GM12875 (cell line): ENCODE measurements around the gene CACNA2D3.

Experiments used
- H3K4me3 ChIP-seq: one replicate; pipeline ENCODE4 v1.5.1; 2011; ENCODE audit warnings: low read depth, low read length, control low read depth
- CTCF ChIP-seq: IDR thresholded peaks from 2 replicates; pipeline ENCODE4 v1.5.1; 2011; ENCODE audit warnings: low read depth, mild to moderate bottlenecking, control low read depth, inconsistent platforms, low read length, moderate library complexity, borderline replicate concordance; ENCODE audit not compliant: insufficient read depth

The CACNA2D3 gene

DNA sequence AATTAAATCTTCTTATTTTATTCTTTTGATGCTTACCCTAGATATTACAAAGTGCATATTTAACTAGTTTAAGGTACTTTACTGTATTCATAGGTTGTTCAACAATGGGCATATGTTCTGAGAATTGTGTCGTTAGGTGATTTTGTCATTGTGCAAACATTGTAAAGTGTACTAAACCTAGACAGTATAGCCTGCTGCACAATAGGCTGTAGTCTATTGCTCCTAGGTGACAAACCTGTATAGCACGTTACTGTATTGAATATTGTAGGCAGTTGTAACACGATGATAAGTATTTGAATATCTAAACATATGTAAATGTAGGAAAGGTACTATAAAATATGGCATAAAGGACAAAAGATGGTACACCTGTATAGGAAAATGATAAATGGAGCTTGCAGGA, 100.7 kb downstream of the CACNA2D3 start:
- TF ChIP-seq CTCF, result no peak
- no peak overlapping the region for H3K4me3 ChIP-seq

- H3K4me3 ChIP-seq, result no peak overlapping the region
- no peak for TF ChIP-seq CTCF
Observed at GRCh38 chr3:54225841-54226528, 103.6 kb downstream of the CACNA2D3 start.

- no peak overlapping the region for H3K4me3 ChIP-seq
- no peak for TF ChIP-seq CTCF
Observed at GRCh38 chr3:54228806-54229205, 106.5 kb downstream of the CACNA2D3 start.

DNA sequence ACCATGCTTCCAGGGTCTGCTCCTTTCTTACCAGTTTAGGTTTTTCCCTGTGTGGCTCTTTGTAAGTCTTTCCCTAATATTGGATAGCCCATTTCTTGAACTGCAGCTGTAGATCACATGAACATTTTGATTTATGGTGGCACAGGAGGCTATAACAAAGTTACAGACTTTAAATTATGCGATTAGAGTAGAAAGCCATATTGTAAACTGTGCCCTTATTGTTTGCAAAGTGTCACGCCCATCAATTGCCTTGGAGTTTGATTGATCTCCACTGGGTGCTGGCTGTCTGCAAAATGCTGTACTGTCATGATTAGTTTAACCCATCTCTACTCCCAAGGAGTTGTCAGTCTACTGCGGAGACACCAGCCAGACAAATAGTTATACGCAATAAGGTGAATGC, 110.3 kb downstream of the CACNA2D3 start:
- no peak for TF ChIP-seq CTCF
- no peak overlapping the region for H3K4me3 ChIP-seq

DNA sequence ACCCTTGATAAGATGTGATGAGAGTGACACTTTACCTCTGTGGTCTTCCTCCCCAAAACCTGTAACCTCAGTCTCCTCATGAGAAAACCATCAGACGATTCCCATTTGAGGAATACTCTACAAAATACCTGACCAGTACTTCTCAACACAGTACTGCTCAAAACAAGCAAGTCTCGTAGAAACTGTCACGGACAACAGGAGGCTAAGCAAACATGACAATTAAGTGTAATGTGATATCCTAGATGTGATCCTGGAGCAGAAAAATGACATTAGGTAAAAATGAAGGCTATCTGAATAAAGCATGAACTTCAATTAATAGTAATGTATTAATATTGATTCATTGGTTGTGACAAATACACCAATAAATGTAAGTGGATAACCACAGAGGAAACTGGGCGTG, 113.6 kb downstream of the CACNA2D3 start:
- no peak for TF ChIP-seq CTCF

GRCh38 chr3:54237109-54237508, 114.8 kb downstream of the CACNA2D3 start:
- H3K4me3 ChIP-seq, result no peak overlapping the region
- TF ChIP-seq CTCF, result no peak

More for the DNA sequence above, 113.6 kb downstream of the CACNA2D3 start:
- H3K4me3 ChIP-seq, result no peak overlapping the region

DNA sequence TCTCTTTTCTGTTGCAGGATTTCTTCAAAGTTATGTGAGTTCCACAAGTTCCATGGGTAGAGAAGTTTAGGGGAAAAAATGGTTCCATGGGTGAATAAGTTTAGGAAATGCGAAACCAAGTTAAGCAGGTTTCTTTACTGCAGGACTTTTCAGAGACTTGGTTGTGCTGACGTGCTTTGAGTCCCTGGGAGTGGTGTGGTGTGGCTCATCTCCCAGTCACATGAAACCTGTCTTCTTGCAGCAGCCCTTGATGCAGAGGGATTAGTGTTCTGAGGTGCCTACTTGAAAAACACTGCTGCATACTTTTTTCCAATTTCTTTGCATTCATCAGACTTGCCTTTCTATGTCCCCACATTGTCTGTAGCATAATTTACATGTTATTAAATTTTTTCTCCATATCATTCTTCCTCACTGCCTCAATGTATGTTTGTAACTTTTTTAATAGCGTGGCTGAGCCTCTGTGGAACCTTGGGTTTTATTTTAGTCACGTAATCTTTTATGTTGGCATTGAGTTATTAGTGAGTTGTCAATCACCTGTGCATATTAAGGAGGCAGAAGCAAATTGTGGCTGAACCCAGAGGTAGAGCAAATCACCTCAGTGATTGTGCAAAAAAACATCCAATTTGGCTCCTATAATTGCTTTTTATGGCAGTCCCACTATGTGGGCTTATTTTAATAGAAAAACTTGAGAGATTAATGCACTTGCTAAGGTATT, 115.6 kb downstream of the CACNA2D3 start:
- no peak overlapping the region for H3K4me3 ChIP-seq
- TF ChIP-seq CTCF, result no peak
